Lower lobe of right lung (tissue), 2 donors: ENCODE measurements around the gene PRPF8. TPM values are rescaled to one million over a fixed set of nuclear protein-coding genes. Genes with fewer than 3 reads are reported as not detected.
A peak's percentile ranks its signal among the peaks of the same experiment; 100 is the strongest.

Experiments used
- ATAC-seq, 2 donors: fragments of 200-7000 bp; cut with Tn5 transposase; one replicate each; pipeline ENCODE4 v1.9.1; 2020 to 2022; ENCODE audit warnings: mild to moderate bottlenecking in 2 of 2, moderate library complexity in 2 of 2
- DNase-seq: peaks from one replicate; pipeline ENCODE4 v3.0.0-alpha.2; 2020
- H3K27ac ChIP-seq: fragments of 200-600 bp; one replicate; pipeline ENCODE4 v1.8.0; 2022
- H3K27me3 ChIP-seq: fragments of 200-600 bp; one replicate; pipeline ENCODE4 v1.8.0; 2022; ENCODE audit warnings: low read depth
- H3K36me3 ChIP-seq: fragments of 200-600 bp; one replicate; pipeline ENCODE4 v1.8.0; 2022; ENCODE audit warnings: mild to moderate bottlenecking
- H3K4me1 ChIP-seq: fragments of 200-600 bp; one replicate; pipeline ENCODE4 v1.8.0; 2022
- H3K4me3 ChIP-seq: fragments of 200-600 bp; one replicate; pipeline ENCODE4 v1.8.0; 2022; ENCODE audit warnings: mild to moderate bottlenecking
- H3K9me3 ChIP-seq: fragments of 200-600 bp; one replicate; pipeline ENCODE4 v1.8.0; 2022
- CTCF ChIP-seq: fragments of 200-600 bp; IDR thresholded peaks from one replicate; pipeline ENCODE4 v1.8.0; 2022; ENCODE audit warnings: antibody characterized with exemption, mild to moderate bottlenecking
- intact Hi-C: fragments of 100-400 bp; cut with DNase I; formaldehyde crosslinking; loops from one replicate; pipeline ENCODE4 v1.11.0; 2022
- total RNA-seq: library from RNA; stranded (reverse); fragmentation: NEBNext Ultra II Directional; extraction: Animal tissue kit (Norgen Biotek cat#: 25700); gene quantifications from one replicate; pipeline ENCODE4 v1.2.1, GENCODE V29; 2021
- donor health status: DM: no; HTN: yes; CAD: no; lungs with severe emphysema.

The PRPF8 gene
- total RNA-seq, 1 donor from 2014 or later, result 280 TPM

GRCh38 chr17:1616101-1616500 is 68.6 kb downstream of the PRPF8 start:
- TF ChIP-seq CTCF, result no peak
- H3K36me3 ChIP-seq, result peaks cover 55% of the 10 kb centered on the region
- no peak for DNase-seq
- H3K4me1 ChIP-seq, result peaks cover 34% of the 10 kb centered on the region
- no peak for ATAC-seq
- H3K27ac ChIP-seq, result no peak overlapping the region
- no peaks in the 10 kb centered on the region for H3K9me3 ChIP-seq
- no peak overlapping the region for H3K4me3 ChIP-seq
- no peaks in the 10 kb centered on the region for H3K27me3 ChIP-seq
- intact Hi-C loops, result no loop called here

- no peak for DNase-seq
- peak overlapping the region; percentile 53 for H3K27ac ChIP-seq
- ATAC-seq, result no peak
- intact Hi-C loops, result no loop called here
- H3K27me3 ChIP-seq, result no peaks in the 10 kb centered on the region
- no peak overlapping the region for H3K4me3 ChIP-seq
- no peak for TF ChIP-seq CTCF
- no peaks in the 10 kb centered on the region for H3K9me3 ChIP-seq
- peaks cover 33% of the 10 kb centered on the region for H3K36me3 ChIP-seq
- peaks cover 30% of the 10 kb centered on the region for H3K4me1 ChIP-seq
These were observed 72.3 kb downstream of the PRPF8 start for GRCh38 chr17:1612400-1612799.

GRCh38 chr17:1611715-1612114 is 73.0 kb downstream of the PRPF8 start:
- ATAC-seq (peak; percentile 28 to 31), DNase-seq (no peak)
- no peaks in the 10 kb centered on the region for H3K9me3 ChIP-seq
- H3K4me3 ChIP-seq, result no peak overlapping the region
- H3K36me3 ChIP-seq, result peaks cover 26% of the 10 kb centered on the region
- intact Hi-C loops, result no loop called here
- peak overlapping the region; percentile 53 for H3K27ac ChIP-seq
- H3K4me1 ChIP-seq, result peaks cover 29% of the 10 kb centered on the region
- no peaks in the 10 kb centered on the region for H3K27me3 ChIP-seq
- no peak for TF ChIP-seq CTCF

- no peak for DNase-seq
- no peak for TF ChIP-seq CTCF
- no peak for ATAC-seq
- intact Hi-C loops, result no loop called here
- Histone ChIP-seq H3K4me1 (peaks cover 46% of the 10 kb centered on the region), H3K27me3 (no peaks in the 10 kb centered on the region), H3K4me3 (no peak overlapping the region), H3K27ac (peak overlapping the region; percentile 76), H3K9me3 (no peaks in the 10 kb centered on the region), H3K36me3 (peaks cover 24% of the 10 kb centered on the region)
These were observed 76.0 kb downstream of the PRPF8 start for GRCh38 chr17:1608676-1609075.

- Histone ChIP-seq H3K36me3 (peaks cover 24% of the 10 kb centered on the region), H3K4me3 (no peak overlapping the region), H3K27me3 (no peaks in the 10 kb centered on the region), H3K9me3 (no peaks in the 10 kb centered on the region), H3K27ac (peak overlapping the region; percentile 76), H3K4me1 (peaks cover 43% of the 10 kb centered on the region)
- intact Hi-C loops, result no loop called here
- no peak for TF ChIP-seq CTCF
- no peak for ATAC-seq
- no peak for DNase-seq
These were observed 76.7 kb downstream of the PRPF8 start for GRCh38 chr17:1607971-1608320.
